HL-60/S4 treated with phorbol 12-myristate 13-acetate at 8.2 ng/mL for 4 days and 3 days (cell line): ENCODE measurements around the gene AARSD1.
"Not testable (repeated sequence)": the region's sequence is repeated elsewhere in the genome, so short reads cannot be mapped to it uniquely, and the experiment has no call there.

Experiments used
- in situ Hi-C: fragments of 300-500 bp; cut with MboI; formaldehyde crosslinking; loops from 2 replicates; pipeline ENCODE4 v1.15.0; 2022; ENCODE audit warnings: low sequenced_read_pairs

AARSD1 gene

GRCh38 chr17:42964161-42964932 is at the start of gene AARSD1:
TSS of gene AARSD1 (minus strand) at chr17:42964454. CDS start at chr17:42964440, 14 bp downstream.
- in situ Hi-C loops: no loop called here

GRCh38 chr17:43013296-43013695 is 49.0 kb upstream of the AARSD1 start:
- in situ Hi-C loops: no loop called here

- in situ Hi-C loops: no loop called here
Measured at GRCh38 chr17:43011728-43012472, 47.6 kb upstream of the AARSD1 start.

- in situ Hi-C loops: no loop called here
Measured at GRCh38 chr17:43010667-43011308, 46.5 kb upstream of the AARSD1 start.

- in situ Hi-C loops: no loop called here
Measured at GRCh38 chr17:43006639-43007551, 42.6 kb upstream of the AARSD1 start, which contains the start of gene IFI35. TSS of gene IFI35 (plus strand) at chr17:43006784. CDS start at chr17:43006948, 164 bp downstream.

GRCh38 chr17:43003542-43004172 is 39.4 kb upstream of the AARSD1 start:
- in situ Hi-C loops: no loop called here

GRCh38 chr17:43000894-43001293 is 36.6 kb upstream of the AARSD1 start:
- in situ Hi-C loops: not testable (repeated sequence)

- in situ Hi-C loops: no loop called here
Measured at GRCh38 chr17:42999003-42999525, 34.8 kb upstream of the AARSD1 start.

GRCh38 chr17:42997984-42998938 is 34.0 kb upstream of the AARSD1 start, which contains the start of gene RPL27:
TSS of gene RPL27 (plus strand) at chr17:42998419. CDS start at chr17:42998751, 332 bp downstream.
- in situ Hi-C loops: no loop called here

- in situ Hi-C loops: no loop called here
Measured at GRCh38 chr17:42997390-42997983, 33.2 kb upstream of the AARSD1 start.

GRCh38 chr17:42993913-42994312 is 29.7 kb upstream of the AARSD1 start:
- in situ Hi-C loops: not testable (repeated sequence)

- in situ Hi-C loops: no loop called here
Measured at GRCh38 chr17:42992872-42993271, 28.6 kb upstream of the AARSD1 start.

- in situ Hi-C loops: no loop called here
Measured at GRCh38 chr17:42991471-42991870, 27.2 kb upstream of the AARSD1 start.

GRCh38 chr17:42989726-42990652 is 25.7 kb upstream of the AARSD1 start:
- in situ Hi-C loops: no loop called here

GRCh38 chr17:42989141-42989540 is 24.9 kb upstream of the AARSD1 start:
- in situ Hi-C loops: no loop called here

GRCh38 chr17:42985225-42985624 is 21.0 kb upstream of the AARSD1 start:
- in situ Hi-C loops: no loop called here

GRCh38 chr17:42982266-42982665 is 18.0 kb upstream of the AARSD1 start:
- in situ Hi-C loops: no loop called here
